ENCODE data around the gene DCAF8.
A peak's percentile ranks its signal among the peaks of the same experiment; 100 is the strongest.

The DCAF8 gene

DNA sequence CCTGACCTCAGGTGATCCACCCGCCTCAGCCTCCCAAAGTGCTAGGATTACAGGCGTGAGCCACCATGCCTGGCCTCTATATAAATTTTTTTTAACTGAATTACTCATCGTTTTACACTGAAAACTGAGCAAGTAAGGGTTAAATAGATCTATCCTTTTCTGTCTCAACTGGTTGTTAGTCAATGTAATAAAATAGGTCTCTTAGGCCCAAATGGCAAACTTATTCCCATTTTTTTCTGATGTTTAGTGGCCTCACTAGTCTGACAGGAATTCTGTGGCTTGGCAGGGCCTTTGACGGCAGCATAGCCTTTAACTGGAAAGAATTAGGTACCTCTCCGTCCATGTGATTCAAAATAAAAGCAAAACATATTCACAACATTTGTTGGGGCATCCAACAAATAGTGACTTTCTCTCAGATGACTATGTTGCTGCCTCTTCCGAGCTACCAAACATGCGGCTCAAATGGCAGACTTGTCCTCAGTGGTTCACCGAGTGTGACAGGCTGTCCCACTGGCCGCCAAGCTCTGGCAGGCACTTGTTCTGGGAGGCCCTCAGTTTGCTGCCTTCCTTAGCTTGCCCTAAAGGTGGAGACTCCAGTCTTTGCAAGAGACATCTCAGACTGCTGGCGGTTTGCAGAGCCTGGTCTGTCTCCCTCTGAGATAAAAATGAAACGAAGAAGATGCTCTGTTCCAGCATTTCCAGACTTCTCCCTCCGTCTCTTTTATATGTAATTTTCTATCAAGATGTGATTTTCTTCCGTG is 93.6 kb downstream of the DCAF8 start:
- Histone ChIP-seq H3K9me2 (replicated peaks; ENCODE audit: low read depth, low read length) (no peaks in the 10 kb centered on the region), H3K79me2 (ENCODE audit: insufficient read depth, low read length) (no peaks in the 10 kb centered on the region), H3F3A (ENCODE audit: low read depth) (0 out of 2 replicates have a peak, but pooled peaks cover 6% of the 10 kb centered on the region), H3K9me3 (ENCODE audit: insufficient read depth, low read depth, low read length) (no peaks in the 10 kb centered on the region), H3K4me3 (ENCODE audit: low read length, poor library complexity, severe bottlenecking) (peak overlapping the region; percentile 60), H3K4me1 (ENCODE audit: insufficient read depth, low read length, poor library complexity, severe bottlenecking) (peaks cover 24% of the 10 kb centered on the region), H3K4me2 (ENCODE audit: low read depth, low read length, poor library complexity, severe bottlenecking) (peak overlapping the region; percentile 70), H3K27me3 (ENCODE audit: insufficient read depth, low read length, poor library complexity, severe bottlenecking) (no peaks in the 10 kb centered on the region), H3K9ac (ENCODE audit: low read depth, low read length, poor library complexity, severe bottlenecking) (peak overlapping the region; percentile 33), H2AFZ (ENCODE audit: low read length) (peak overlapping the region; percentile 84), H4K20me1 (ENCODE audit: insufficient read depth, low read length, poor library complexity, severe bottlenecking) (no peaks in the 10 kb centered on the region), H3K36me3 (ENCODE audit: insufficient read depth, low read length) (no peaks in the 10 kb centered on the region)
- TF ChIP-seq CTCF (conservative IDR thresholded peaks at IDR 0.05; ENCODE audit: low read length): no peak
- TF ChIP-seq EZH2phosphoT487 (IDR thresholded peaks at IDR 0.05; ENCODE audit: borderline replicate concordance): no peak

DNA sequence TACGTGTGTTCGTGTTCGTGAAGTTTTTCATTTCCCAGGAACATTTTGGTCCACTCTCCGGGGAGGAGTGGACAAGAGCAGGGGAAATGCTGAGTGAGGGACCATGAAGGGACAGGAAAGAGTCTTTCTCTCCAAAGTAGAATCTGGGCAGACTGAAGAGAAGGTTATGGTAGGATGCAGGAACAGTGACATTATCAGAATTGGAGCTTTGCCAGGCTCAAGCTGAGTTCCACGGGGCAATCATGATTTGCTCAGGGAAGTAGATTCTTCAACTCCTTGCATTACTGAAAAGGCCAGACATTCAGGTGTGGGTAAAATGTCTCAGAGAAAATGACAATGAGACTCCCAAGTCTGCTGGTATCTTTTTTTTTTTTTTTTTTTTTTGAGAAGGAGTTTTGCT is 94.3 kb downstream of the DCAF8 start:
- H3K9ac ChIP-seq (ENCODE audit: low read depth, low read length, poor library complexity, severe bottlenecking): no peak overlapping the region
- H3K9me3 ChIP-seq (ENCODE audit: insufficient read depth, low read depth, low read length): no peaks in the 10 kb centered on the region
- no peaks in the 10 kb centered on the region for H3K27me3 ChIP-seq (ENCODE audit: insufficient read depth, low read length, poor library complexity, severe bottlenecking)
- no peak overlapping the region for H3K4me3 ChIP-seq (ENCODE audit: low read length, poor library complexity, severe bottlenecking)
- no peaks in the 10 kb centered on the region for H3K9me2 ChIP-seq (replicated peaks; ENCODE audit: low read depth, low read length)
- H3F3A ChIP-seq (ENCODE audit: low read depth): 0 out of 2 replicates have a peak, but pooled peaks cover 6% of the 10 kb centered on the region
- H3K4me2 ChIP-seq (ENCODE audit: low read depth, low read length, poor library complexity, severe bottlenecking): no peak overlapping the region
- H3K4me1 ChIP-seq (ENCODE audit: insufficient read depth, low read length, poor library complexity, severe bottlenecking): peaks cover 24% of the 10 kb centered on the region
- no peaks in the 10 kb centered on the region for H4K20me1 ChIP-seq (ENCODE audit: insufficient read depth, low read length, poor library complexity, severe bottlenecking)
- TF ChIP-seq EZH2phosphoT487 (IDR thresholded peaks at IDR 0.05; ENCODE audit: borderline replicate concordance) (no peak), CTCF (conservative IDR thresholded peaks at IDR 0.05; ENCODE audit: low read length) (no peak)
- H3K79me2 ChIP-seq (ENCODE audit: insufficient read depth, low read length): no peaks in the 10 kb centered on the region
- no peaks in the 10 kb centered on the region for H3K36me3 ChIP-seq (ENCODE audit: insufficient read depth, low read length)
- H2AFZ ChIP-seq (ENCODE audit: low read length): no peak overlapping the region

- H3K4me2 ChIP-seq (ENCODE audit: low read depth, low read length, poor library complexity, severe bottlenecking): no peak overlapping the region
- H3K79me2 ChIP-seq (ENCODE audit: insufficient read depth, low read length): no peaks in the 10 kb centered on the region
- TF ChIP-seq CTCF (conservative IDR thresholded peaks at IDR 0.05; ENCODE audit: low read length) (0 out of 2 replicates have a peak, but pooled peaks have one; percentile 33), EZH2phosphoT487 (IDR thresholded peaks at IDR 0.05; ENCODE audit: borderline replicate concordance) (no peak)
- no peak overlapping the region for H3K4me3 ChIP-seq (ENCODE audit: low read length, poor library complexity, severe bottlenecking)
- no peaks in the 10 kb centered on the region for H4K20me1 ChIP-seq (ENCODE audit: insufficient read depth, low read length, poor library complexity, severe bottlenecking)
- H3F3A ChIP-seq (ENCODE audit: low read depth): 0 out of 2 replicates have a peak, but pooled peaks cover 6% of the 10 kb centered on the region
- no peak overlapping the region for H3K9ac ChIP-seq (ENCODE audit: low read depth, low read length, poor library complexity, severe bottlenecking)
- H2AFZ ChIP-seq (ENCODE audit: low read length): no peak overlapping the region
- peaks cover 24% of the 10 kb centered on the region for H3K4me1 ChIP-seq (ENCODE audit: insufficient read depth, low read length, poor library complexity, severe bottlenecking)
- no peaks in the 10 kb centered on the region for H3K36me3 ChIP-seq (ENCODE audit: insufficient read depth, low read length)
- H3K9me2 ChIP-seq (replicated peaks; ENCODE audit: low read depth, low read length): no peaks in the 10 kb centered on the region
- H3K27me3 ChIP-seq (ENCODE audit: insufficient read depth, low read length, poor library complexity, severe bottlenecking): no peaks in the 10 kb centered on the region
- no peaks in the 10 kb centered on the region for H3K9me3 ChIP-seq (ENCODE audit: insufficient read depth, low read depth, low read length)
Measured at GRCh38 chr1:160167580-160167979, 94.8 kb downstream of the DCAF8 start.

All from Loucy (cell line).